GM12892 (cell line): ENCODE measurements around the gene TPRG1.

Experiments
- POLR2A ChIP-seq: IDR thresholded peaks from 2 replicates; pipeline ENCODE4 v1.6.1; 2011; ENCODE audit warnings: low read depth, low read length, control low read depth
- POLR2AphosphoS5 ChIP-seq: IDR thresholded peaks from 2 replicates; pipeline ENCODE4 v1.6.1; 2011; ENCODE audit warnings: low read depth, low read length, control low read depth

DNA sequence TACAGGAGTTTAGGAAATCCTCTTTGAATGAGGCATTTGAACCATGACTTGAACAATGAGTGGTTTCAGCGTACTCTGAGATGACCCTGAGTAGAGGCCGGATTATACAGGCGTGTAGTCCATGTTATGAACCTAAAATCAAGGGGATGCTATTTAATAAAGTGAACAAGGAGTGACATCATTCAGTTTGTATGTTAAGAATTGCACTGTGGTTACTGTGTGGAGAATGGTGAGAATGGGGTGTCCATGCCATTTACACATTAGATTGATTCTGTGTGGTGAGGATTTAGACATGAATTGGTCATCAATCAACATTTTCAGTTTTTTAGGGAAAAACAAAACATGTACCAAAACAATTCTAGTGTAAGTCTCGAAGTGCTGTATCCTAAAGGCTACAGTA, 65.8 kb downstream of the TPRG1 start:
- TF ChIP-seq POLR2A: no peak
- TF ChIP-seq POLR2AphosphoS5: no peak
